ENCODE data around the gene SH3PXD2B. TPM values are rescaled to one million over a fixed set of nuclear protein-coding genes. Genes with fewer than 3 reads are reported as not detected.
"Not testable (repeated sequence)": the region's sequence is repeated elsewhere in the genome, so short reads cannot be mapped to it uniquely, and the experiment has no call there.

Gene SH3PXD2B
- total RNA-seq, 1 experiment from 2014 or later = 12.9 TPM

DNA sequence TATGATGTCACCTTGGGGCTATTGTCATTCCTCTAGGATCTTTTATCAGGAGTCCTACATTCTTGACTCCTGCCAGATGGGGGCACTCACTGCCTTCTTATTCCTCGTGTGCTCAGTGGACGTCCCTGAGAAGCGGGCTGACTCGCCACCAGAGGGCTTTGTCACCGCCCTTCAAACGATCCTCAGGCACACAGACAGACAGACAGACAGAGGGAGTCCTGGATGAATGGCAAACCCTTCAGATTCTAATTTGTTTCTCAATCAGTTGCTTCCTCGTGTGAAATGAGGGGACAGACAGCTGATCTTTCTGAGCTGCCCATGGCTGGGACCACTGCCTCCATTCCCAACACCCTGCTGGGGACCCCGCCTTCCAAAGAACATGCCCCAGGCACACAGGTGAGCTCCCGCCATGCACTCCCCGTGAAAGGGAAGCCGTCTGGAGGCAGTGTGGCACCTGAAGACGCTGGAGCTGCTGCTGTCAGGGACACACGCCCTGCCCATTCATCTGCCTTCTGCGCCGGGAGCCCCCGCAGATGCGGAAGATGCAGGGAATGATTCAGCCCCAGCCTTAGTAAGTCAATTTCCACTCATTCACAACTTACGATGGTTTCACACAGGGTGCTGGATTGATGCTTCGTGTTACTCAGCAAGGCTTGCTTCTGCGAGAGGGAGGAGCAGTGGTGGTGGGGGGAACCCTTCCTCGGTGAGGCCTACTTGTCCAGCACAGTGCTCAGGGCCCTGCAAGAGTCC, 24.9 kb upstream of the SH3PXD2B start:
- H3K9me3 ChIP-seq = no peaks in the 10 kb centered on the region
- TF ChIP-seq, protein P1, sequence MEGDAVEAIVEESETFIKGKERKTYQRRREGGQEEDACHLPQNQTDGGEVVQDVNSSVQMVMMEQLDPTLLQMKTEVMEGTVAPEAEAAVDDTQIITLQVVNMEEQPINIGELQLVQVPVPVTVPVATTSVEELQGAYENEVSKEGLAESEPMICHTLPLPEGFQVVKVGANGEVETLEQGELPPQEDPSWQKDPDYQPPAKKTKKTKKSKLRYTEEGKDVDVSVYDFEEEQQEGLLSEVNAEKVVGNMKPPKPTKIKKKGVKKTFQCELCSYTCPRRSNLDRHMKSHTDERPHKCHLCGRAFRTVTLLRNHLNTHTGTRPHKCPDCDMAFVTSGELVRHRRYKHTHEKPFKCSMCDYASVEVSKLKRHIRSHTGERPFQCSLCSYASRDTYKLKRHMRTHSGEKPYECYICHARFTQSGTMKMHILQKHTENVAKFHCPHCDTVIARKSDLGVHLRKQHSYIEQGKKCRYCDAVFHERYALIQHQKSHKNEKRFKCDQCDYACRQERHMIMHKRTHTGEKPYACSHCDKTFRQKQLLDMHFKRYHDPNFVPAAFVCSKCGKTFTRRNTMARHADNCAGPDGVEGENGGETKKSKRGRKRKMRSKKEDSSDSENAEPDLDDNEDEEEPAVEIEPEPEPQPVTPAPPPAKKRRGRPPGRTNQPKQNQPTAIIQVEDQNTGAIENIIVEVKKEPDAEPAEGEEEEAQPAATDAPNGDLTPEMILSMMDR (IDR thresholded peaks at IDR 0.05; ENCODE audit: insufficient read depth in 1 of 2, low read depth in 1 of 2, low read length in 1 of 2, severe bottlenecking in 1 of 2, unreplicated experiment in 1 of 2) = peak; percentile 91 to 95
- Mint-ChIP-seq H3K4me1 (ENCODE audit: low read depth, unreplicated experiment) (no peaks in the 10 kb centered on the region), H3K27me3 (ENCODE audit: insufficient read depth, unreplicated experiment) (peaks cover 2% of the 10 kb centered on the region), H3K27ac (ENCODE audit: unreplicated experiment) (no peak overlapping the region), H3K4me3 (ENCODE audit: unreplicated experiment) (no peak overlapping the region), H3K9me3 (ENCODE audit: unreplicated experiment) (no peaks in the 10 kb centered on the region), H3K36me3 (ENCODE audit: insufficient read depth, unreplicated experiment) (peaks cover 6% of the 10 kb centered on the region)
- H3K4me3 ChIP-seq (ENCODE audit: low read depth, low read length) = no peak overlapping the region
- H3K4me1 ChIP-seq = no peaks in the 10 kb centered on the region; the same call in 1 of the 2 replicates
- BruUV-seq (replicated peaks) = no TSS peak
- ChIA-PET CTCF (interaction anchor here (0.6 to 1.0 kb wide), 2 partner anchors 189 to 218 kb away, joined by 5 to 6 read pairs; no protein-coding TSS in a partner anchor), POLR2A (no interaction called here)
- no peaks in the 10 kb centered on the region for H3K36me3 ChIP-seq (ENCODE audit: control insufficient read depth, insufficient read depth, low read length)
- no peaks in the 10 kb centered on the region for H3K27me3 ChIP-seq (replicated peaks; ENCODE audit: control insufficient read depth, insufficient read depth, low read length)
- intact Hi-C loops (cut with micrococcal nuclease; ENCODE audit: unreplicated experiment) = loop anchor here (1.0 to 10.0 kb wide), 5 partner anchors 96 to 218 kb away; partner anchors contain the start of gene NEURL1B
- peak; percentile 86 to 88 for DNase-seq

DNA sequence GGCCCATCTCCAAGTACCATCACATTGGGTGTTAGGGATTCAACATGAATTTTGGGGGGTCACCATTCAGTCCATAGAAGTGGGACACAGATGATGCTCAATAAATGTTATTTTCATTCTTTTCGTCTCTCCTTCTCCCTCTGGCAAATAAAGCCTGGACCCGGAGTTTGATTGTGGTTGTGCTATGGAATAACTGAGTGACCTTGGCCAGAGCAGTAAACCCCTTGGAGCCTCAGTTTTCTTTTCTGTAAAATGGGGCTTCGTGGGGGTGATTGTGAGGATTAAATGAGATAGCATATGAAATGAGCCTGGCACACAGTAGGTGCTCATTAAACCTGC, 24.3 kb upstream of the SH3PXD2B start:
- H3K9me3 Mint-ChIP-seq (ENCODE audit: unreplicated experiment); H3K4me1 ChIP-seq; BruUV-seq (replicated peaks); H3K27ac Mint-ChIP-seq (ENCODE audit: unreplicated experiment); H3K27me3 Mint-ChIP-seq (ENCODE audit: insufficient read depth, unreplicated experiment); POLR2A ChIA-PET; H3K36me3 Mint-ChIP-seq (ENCODE audit: insufficient read depth, unreplicated experiment); H3K9me3 ChIP-seq; H3K36me3 ChIP-seq (ENCODE audit: control insufficient read depth, insufficient read depth, low read length); H3K4me1 Mint-ChIP-seq (ENCODE audit: low read depth, unreplicated experiment); H3K27me3 ChIP-seq (replicated peaks; ENCODE audit: control insufficient read depth, insufficient read depth, low read length); H3K4me3 ChIP-seq (ENCODE audit: low read depth, low read length); DNase-seq; H3K4me3 Mint-ChIP-seq (ENCODE audit: unreplicated experiment): not testable (repeated sequence)
- intact Hi-C loops (cut with micrococcal nuclease; ENCODE audit: unreplicated experiment) = loop anchor here (1.0 to 10.0 kb wide), 5 partner anchors 96 to 219 kb away; partner anchors contain the start of gene NEURL1B
- CTCF ChIA-PET = interaction anchor here (1.0 kb wide), 1 partner anchor 219 kb away, joined by 5 read pairs; no protein-coding TSS in a partner anchor

DNA sequence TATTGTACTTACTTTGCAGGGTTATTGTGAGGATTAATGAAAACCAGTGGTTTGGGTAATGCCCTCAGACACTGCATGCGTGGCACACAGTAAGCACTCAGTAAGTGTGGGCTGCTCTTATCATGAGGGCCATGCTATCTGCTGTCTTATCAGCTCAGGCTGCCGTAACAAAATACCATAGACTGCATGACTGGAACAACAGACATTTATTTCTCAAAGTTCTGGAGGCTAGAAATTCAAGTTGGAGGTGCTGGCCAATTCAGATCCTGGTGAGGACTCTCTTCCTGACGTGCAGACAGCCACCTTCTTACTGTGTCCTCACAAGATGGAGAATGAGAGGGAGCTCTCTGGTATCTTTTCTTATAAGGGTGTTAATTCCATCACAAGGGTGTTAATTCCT, 23.9 kb upstream of the SH3PXD2B start:
- intact Hi-C loops (cut with micrococcal nuclease; ENCODE audit: unreplicated experiment) = loop anchor here (5.0 to 10.0 kb wide), 2 partner anchors 97 to 164 kb away; partner anchors contain the start of gene NEURL1B
- Histone ChIP-seq H3K4me1 (no peaks in the 10 kb centered on the region; the same call in 1 of the 2 replicates), H3K27me3 (replicated peaks; ENCODE audit: control insufficient read depth, insufficient read depth, low read length) (no peaks in the 10 kb centered on the region), H3K36me3 (ENCODE audit: control insufficient read depth, insufficient read depth, low read length) (no peaks in the 10 kb centered on the region), H3K9me3 (no peaks in the 10 kb centered on the region), H3K4me3 (ENCODE audit: low read depth, low read length) (no peak overlapping the region)
- Mint-ChIP-seq H3K27ac (ENCODE audit: unreplicated experiment) (no peak overlapping the region), H3K4me3 (ENCODE audit: unreplicated experiment) (no peak overlapping the region), H3K9me3 (ENCODE audit: unreplicated experiment) (no peaks in the 10 kb centered on the region), H3K36me3 (ENCODE audit: insufficient read depth, unreplicated experiment) (peaks cover 6% of the 10 kb centered on the region), H3K27me3 (ENCODE audit: insufficient read depth, unreplicated experiment) (peaks cover 3% of the 10 kb centered on the region), H3K4me1 (ENCODE audit: low read depth, unreplicated experiment) (no peaks in the 10 kb centered on the region)
- BruUV-seq (replicated peaks) = no TSS peak
- no peak for DNase-seq
- CTCF ChIA-PET = no interaction called here
- TF ChIP-seq, protein P1 (IDR thresholded peaks at IDR 0.05; ENCODE audit: insufficient read depth in 1 of 2, low read depth in 1 of 2, low read length in 1 of 2, severe bottlenecking in 1 of 2, unreplicated experiment in 1 of 2) = no peak
- POLR2A ChIA-PET = no interaction called here
